ENCODE results near the gene NFU1.

The NFU1 gene

DNA sequence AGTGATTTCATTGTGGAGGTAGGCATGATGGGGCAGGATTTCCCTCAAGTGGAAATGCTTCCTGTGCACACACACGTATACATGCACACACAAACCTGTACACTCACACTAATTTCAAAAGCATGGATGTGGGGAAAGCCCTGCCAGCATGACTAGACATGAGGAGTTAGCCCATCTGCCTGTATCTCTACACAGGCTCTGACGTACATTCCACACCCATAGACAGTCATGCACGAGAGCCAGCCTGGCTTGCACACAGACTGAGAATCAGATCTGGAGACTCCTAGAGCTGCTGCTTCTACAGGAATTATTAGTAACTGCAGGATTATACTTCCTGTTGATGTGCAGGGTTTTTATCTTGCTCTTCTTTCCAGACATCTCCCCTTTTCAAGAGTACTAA lies 27.3 kb upstream of the NFU1 start:
- TF ChIP-seq, protein P1, sequence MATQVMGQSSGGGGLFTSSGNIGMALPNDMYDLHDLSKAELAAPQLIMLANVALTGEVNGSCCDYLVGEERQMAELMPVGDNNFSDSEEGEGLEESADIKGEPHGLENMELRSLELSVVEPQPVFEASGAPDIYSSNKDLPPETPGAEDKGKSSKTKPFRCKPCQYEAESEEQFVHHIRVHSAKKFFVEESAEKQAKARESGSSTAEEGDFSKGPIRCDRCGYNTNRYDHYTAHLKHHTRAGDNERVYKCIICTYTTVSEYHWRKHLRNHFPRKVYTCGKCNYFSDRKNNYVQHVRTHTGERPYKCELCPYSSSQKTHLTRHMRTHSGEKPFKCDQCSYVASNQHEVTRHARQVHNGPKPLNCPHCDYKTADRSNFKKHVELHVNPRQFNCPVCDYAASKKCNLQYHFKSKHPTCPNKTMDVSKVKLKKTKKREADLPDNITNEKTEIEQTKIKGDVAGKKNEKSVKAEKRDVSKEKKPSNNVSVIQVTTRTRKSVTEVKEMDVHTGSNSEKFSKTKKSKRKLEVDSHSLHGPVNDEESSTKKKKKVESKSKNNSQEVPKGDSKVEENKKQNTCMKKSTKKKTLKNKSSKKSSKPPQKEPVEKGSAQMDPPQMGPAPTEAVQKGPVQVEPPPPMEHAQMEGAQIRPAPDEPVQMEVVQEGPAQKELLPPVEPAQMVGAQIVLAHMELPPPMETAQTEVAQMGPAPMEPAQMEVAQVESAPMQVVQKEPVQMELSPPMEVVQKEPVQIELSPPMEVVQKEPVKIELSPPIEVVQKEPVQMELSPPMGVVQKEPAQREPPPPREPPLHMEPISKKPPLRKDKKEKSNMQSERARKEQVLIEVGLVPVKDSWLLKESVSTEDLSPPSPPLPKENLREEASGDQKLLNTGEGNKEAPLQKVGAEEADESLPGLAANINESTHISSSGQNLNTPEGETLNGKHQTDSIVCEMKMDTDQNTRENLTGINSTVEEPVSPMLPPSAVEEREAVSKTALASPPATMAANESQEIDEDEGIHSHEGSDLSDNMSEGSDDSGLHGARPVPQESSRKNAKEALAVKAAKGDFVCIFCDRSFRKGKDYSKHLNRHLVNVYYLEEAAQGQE (IDR thresholded peaks at IDR 0.05; ENCODE audit: insufficient read depth in 1 of 2, low read depth in 2 of 2, low read length in 2 of 2) = no peak
- TF ChIP-seq TAF1 (IDR thresholded peaks at IDR 0.05; ENCODE audit: borderline replicate concordance, insufficient read depth, low read length) (no peak), POLR2AphosphoS5 (IDR thresholded peaks at IDR 0.05; ENCODE audit: low read depth, low read length) (no peak), FOXP2 (optimal IDR thresholded peaks at IDR 0.05; ENCODE audit: borderline replicate concordance, extremely low read depth, extremely low read length, insufficient read depth) (no peak), SIN3A (IDR thresholded peaks at IDR 0.05; ENCODE audit: borderline replicate concordance, insufficient read depth, low read length) (no peak)

DNA sequence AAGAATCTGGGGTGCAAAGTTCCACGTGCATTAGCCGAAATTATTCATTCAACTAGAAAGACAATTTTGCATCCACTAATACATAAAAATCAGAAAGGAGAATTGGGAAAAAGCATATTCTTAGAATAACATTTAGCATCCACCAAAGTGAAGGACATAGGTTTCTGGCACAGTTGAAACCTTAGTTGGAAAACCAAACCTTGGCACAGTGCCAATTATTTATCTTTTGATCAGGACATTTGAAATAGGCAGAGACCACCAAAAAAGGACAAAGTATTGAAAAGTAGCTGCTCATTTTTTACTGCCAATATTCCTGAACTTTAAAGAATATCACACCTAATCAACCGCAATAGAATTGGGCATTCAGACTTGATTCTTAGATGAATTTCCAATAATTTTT lies 25.5 kb upstream of the NFU1 start:
- TF ChIP-seq POLR2AphosphoS5 (IDR thresholded peaks at IDR 0.05; ENCODE audit: low read depth, low read length) (no peak), SIN3A (IDR thresholded peaks at IDR 0.05; ENCODE audit: borderline replicate concordance, insufficient read depth, low read length) (no peak), TAF1 (IDR thresholded peaks at IDR 0.05; ENCODE audit: borderline replicate concordance, insufficient read depth, low read length) (no peak), FOXP2 (optimal IDR thresholded peaks at IDR 0.05; ENCODE audit: borderline replicate concordance, extremely low read depth, extremely low read length, insufficient read depth) (no peak)
- TF ChIP-seq, protein P1 (IDR thresholded peaks at IDR 0.05; ENCODE audit: insufficient read depth in 1 of 2, low read depth in 2 of 2, low read length in 2 of 2) = no peak

DNA sequence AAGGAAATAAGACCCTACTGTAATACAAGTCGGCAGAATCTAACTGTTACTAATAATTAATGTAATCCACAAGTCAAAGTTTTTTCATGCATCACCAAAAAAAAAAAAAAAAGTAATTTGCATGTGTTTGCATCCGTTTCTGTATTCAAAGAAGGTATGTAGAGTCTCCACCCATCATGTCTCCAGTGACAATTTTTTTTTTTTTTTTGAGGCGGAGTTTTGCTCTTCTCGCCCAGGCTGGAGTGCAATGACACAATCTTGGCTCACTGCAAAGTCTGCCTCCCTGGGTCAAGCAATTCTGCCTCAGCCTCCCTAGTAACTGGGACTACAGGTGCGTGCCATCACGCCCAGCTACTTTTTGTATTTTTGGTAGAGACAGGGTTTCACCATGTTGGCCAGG lies 24.2 kb upstream of the NFU1 start:
- no peak for TF ChIP-seq POLR2AphosphoS5 (IDR thresholded peaks at IDR 0.05; ENCODE audit: low read depth, low read length)
- TF ChIP-seq FOXP2 (optimal IDR thresholded peaks at IDR 0.05; ENCODE audit: borderline replicate concordance, extremely low read depth, extremely low read length, insufficient read depth) = no peak
- TF ChIP-seq, protein P1 (IDR thresholded peaks at IDR 0.05; ENCODE audit: insufficient read depth in 1 of 2, low read depth in 2 of 2, low read length in 2 of 2) = no peak
- TF ChIP-seq TAF1 (IDR thresholded peaks at IDR 0.05; ENCODE audit: borderline replicate concordance, insufficient read depth, low read length) = no peak
- no peak for TF ChIP-seq SIN3A (IDR thresholded peaks at IDR 0.05; ENCODE audit: borderline replicate concordance, insufficient read depth, low read length)

DNA sequence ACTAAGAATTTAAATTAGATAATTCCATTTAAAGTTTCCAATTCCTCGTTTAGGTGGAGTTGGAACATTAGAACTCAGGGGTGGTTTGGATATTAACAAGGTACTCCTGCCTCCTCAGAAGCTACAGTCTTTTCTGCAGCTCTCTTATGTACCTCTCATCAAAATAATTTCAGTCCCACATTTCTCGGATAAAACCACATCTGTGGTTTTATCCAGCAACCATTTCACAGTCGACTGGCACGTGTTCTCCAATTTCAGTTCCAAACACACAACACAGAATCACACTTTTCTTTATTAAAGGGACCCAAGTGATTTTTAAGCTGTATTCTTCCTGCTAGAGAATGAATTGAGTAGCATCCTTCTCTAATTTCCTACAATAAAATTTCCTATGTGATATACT lies 22.7 kb upstream of the NFU1 start:
- TF ChIP-seq, protein P1 (IDR thresholded peaks at IDR 0.05; ENCODE audit: insufficient read depth in 1 of 2, low read depth in 2 of 2, low read length in 2 of 2) = no peak
- TF ChIP-seq SIN3A (IDR thresholded peaks at IDR 0.05; ENCODE audit: borderline replicate concordance, insufficient read depth, low read length) = no peak

DNA sequence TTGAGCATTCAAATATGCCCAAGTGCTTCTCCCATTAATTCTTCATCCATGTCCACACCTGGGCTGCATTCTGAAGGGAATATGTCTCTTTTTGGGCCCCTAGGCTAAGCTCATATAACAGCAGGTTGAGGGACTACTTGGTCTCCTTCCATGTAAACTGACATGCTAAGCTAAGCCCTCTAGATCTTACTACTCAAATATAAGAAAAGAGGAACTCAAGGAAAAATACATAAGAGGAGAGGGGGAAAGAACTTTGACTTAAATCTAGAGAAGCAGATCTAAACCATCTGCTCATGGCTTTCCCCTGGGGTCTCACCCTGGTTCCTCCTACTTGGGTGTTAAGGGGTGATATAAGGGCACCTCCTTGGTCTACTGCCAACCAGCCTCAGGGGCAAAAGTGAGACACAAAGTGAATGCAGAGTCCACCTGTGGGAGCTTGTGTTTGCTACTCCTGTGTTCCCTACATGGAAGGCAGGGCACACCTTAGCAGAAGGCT lies 19.8 kb upstream of the NFU1 start:
- no peak for TF ChIP-seq TAF1 (IDR thresholded peaks at IDR 0.05; ENCODE audit: borderline replicate concordance, insufficient read depth, low read length)
- TF ChIP-seq POLR2AphosphoS5 (IDR thresholded peaks at IDR 0.05; ENCODE audit: low read depth, low read length) = no peak
- no peak for TF ChIP-seq FOXP2 (optimal IDR thresholded peaks at IDR 0.05; ENCODE audit: borderline replicate concordance, extremely low read depth, extremely low read length, insufficient read depth)
- TF ChIP-seq, protein P1 (IDR thresholded peaks at IDR 0.05; ENCODE audit: insufficient read depth in 1 of 2, low read depth in 2 of 2, low read length in 2 of 2) = no peak
- no peak for TF ChIP-seq SIN3A (IDR thresholded peaks at IDR 0.05; ENCODE audit: borderline replicate concordance, insufficient read depth, low read length)

Measured in PFSK-1 (cell line).